IMR-90 (cell line): ENCODE data around the gene LINGO1. TPM values are rescaled to one million over a fixed set of nuclear protein-coding genes. Genes with fewer than 3 reads are reported as not detected.

ENCODE experiments used
- ATAC-seq: fragments of 200-7000 bp; cut with Tn5 transposase; 2 replicates; pipeline ENCODE4 v1.9.1; 2020; ENCODE audit warnings: low read depth, mild to moderate bottlenecking, moderate library complexity
- BruUV-seq: library from RNA; stranded (reverse); fragments of 400-500 nt; replicated peaks from 2 replicates; lab custom pipeline; 2021; lab: Mats Ljungman, UMichigan
- CTCF ChIA-PET: fragments of 300-600 bp; formaldehyde crosslinking; extraction: SDS; loops from one replicate; lab custom pipeline; 2021; ENCODE audit warnings: antibody characterized with exemption; lab: Yijun Ruan, JAX
- POLR2A ChIA-PET: fragments of 300-600 bp; sonication (Branson Sonifier 250); formaldehyde crosslinking; loops from one replicate; lab custom pipeline; 2022; ENCODE audit warnings: antibody characterized with exemption; ENCODE audit not compliant: unreplicated experiment; lab: Charles Lee
- DNase-seq: peaks from one replicate; pipeline ENCODE4 v3.0.0; 2013
- H2AFZ ChIP-seq: replicated peaks from 2 replicates; pipeline ENCODE3; 2013; ENCODE audit warnings: low read length, mild to moderate bottlenecking; ENCODE audit not compliant: poor library complexity
- H2AK5ac ChIP-seq: 2 replicates; pipeline ENCODE4 v1.6.1; 2013; ENCODE audit warnings: low read depth, low read length, inconsistent platforms
- H2AK9ac ChIP-seq: replicated peaks from 2 replicates; pipeline ENCODE3; 2013; ENCODE audit warnings: mild to moderate bottlenecking, low read depth, low read length, moderate library complexity; ENCODE audit not compliant: poor library complexity
- H2BK120ac ChIP-seq: 2 replicates; pipeline ENCODE4 v1.6.1; 2013; ENCODE audit warnings: low read depth, low read length, inconsistent platforms
- H2BK15ac ChIP-seq: 3 replicates; pipeline ENCODE4 v1.6.1; 2013; ENCODE audit warnings: low read depth, low read length, inconsistent platforms
- H2BK20ac ChIP-seq: 2 replicates; pipeline ENCODE4 v1.6.1; 2013; ENCODE audit warnings: low read depth, mild to moderate bottlenecking, inconsistent platforms, low read length, moderate library complexity
- H2BK5ac ChIP-seq: 2 replicates; pipeline ENCODE4 v1.6.1; 2013; ENCODE audit warnings: mild to moderate bottlenecking, low read depth, low read length, inconsistent platforms; ENCODE audit not compliant: poor library complexity, severe bottlenecking
- H3K14ac ChIP-seq: replicated peaks from 2 replicates; pipeline ENCODE4 v1.6.1; 2013; ENCODE audit warnings: low read depth, low read length, inconsistent platforms
- H3K18ac ChIP-seq: 2 replicates; pipeline ENCODE4 v1.6.1; 2013; ENCODE audit warnings: low read depth, low read length, control low read depth
- H3K23ac ChIP-seq: 2 replicates; pipeline ENCODE4 v1.6.1; 2013; ENCODE audit warnings: low read depth, low read length, inconsistent platforms
- H3K27ac ChIP-seq: 2 replicates; pipeline ENCODE4 v1.5.1; 2013; ENCODE audit warnings: mild to moderate bottlenecking, control low read depth, low read length; ENCODE audit not compliant: insufficient read depth
- H3K27me3 ChIP-seq: 2 replicates; pipeline ENCODE4 v1.6.1; 2013; ENCODE audit warnings: low read length; ENCODE audit not compliant: control insufficient read depth, insufficient read depth
- H3K36me3 ChIP-seq: 2 replicates; pipeline ENCODE4 v1.6.1; 2013; ENCODE audit warnings: low read length, mixed read lengths; ENCODE audit not compliant: control insufficient read depth, insufficient read depth
- H3K4ac ChIP-seq: 2 replicates; pipeline ENCODE4 v1.6.1; 2013; ENCODE audit warnings: low read depth, low read length, inconsistent platforms
- H3K4me1 ChIP-seq: 2 replicates; pipeline ENCODE4 v1.6.1; 2013; ENCODE audit warnings: low read length, mixed read lengths; ENCODE audit not compliant: control insufficient read depth, insufficient read depth
- H3K4me2 ChIP-seq: 2 replicates; pipeline ENCODE4 v1.6.1; 2013; ENCODE audit warnings: low read depth, mild to moderate bottlenecking, control low read depth, low read length, moderate library complexity
- H3K4me3 ChIP-seq: 2 replicates; pipeline ENCODE4 v1.5.1; 2013; ENCODE audit warnings: low read depth, mild to moderate bottlenecking, control low read depth, low read length, moderate library complexity; ENCODE audit not compliant: insufficient read depth
- H3K56ac ChIP-seq: 2 replicates; pipeline ENCODE4 v1.6.1; 2013; ENCODE audit warnings: low read length, inconsistent platforms; ENCODE audit not compliant: insufficient read depth; ENCODE audit errors: extremely low read depth
- H3K79me1 ChIP-seq, 2 experiments: 2 replicates each; pipeline ENCODE4 v1.6.1; 2013; ENCODE audit warnings: low read length in 2 of 2, inconsistent platforms in 1 of 2, low read depth in 1 of 2
- H3K9ac ChIP-seq: 2 replicates; pipeline ENCODE4 v1.6.1; 2013; ENCODE audit warnings: low read depth, low read length, control low read depth
- H3K9me1 ChIP-seq: 2 replicates; pipeline ENCODE4 v1.6.1; 2013; ENCODE audit warnings: low read length, inconsistent platforms; ENCODE audit not compliant: insufficient read depth
- H3K9me3 ChIP-seq: 2 replicates; pipeline ENCODE4 v1.6.1; 2013; ENCODE audit warnings: low read length; ENCODE audit not compliant: control insufficient read depth, insufficient read depth
- H4K20me1 ChIP-seq: 2 replicates; pipeline ENCODE4 v1.6.1; 2013; ENCODE audit warnings: low read length, inconsistent platforms; ENCODE audit not compliant: insufficient read depth
- H4K5ac ChIP-seq: 2 replicates; pipeline ENCODE4 v1.6.1; 2013; ENCODE audit warnings: mild to moderate bottlenecking, low read depth, low read length, control low read depth
- H4K8ac ChIP-seq, 2 experiments: 2 replicates each; pipeline ENCODE4 v1.6.1; 2013; ENCODE audit warnings: low read depth in 2 of 2, low read length in 2 of 2, control low read depth in 1 of 2, inconsistent platforms in 1 of 2
- H4K91ac ChIP-seq: 2 replicates; pipeline ENCODE4 v1.6.1; 2013; ENCODE audit warnings: low read depth, low read length, inconsistent platforms; ENCODE audit not compliant: insufficient read depth
- BHLHE40 ChIP-seq: fragments of 150-350 bp; IDR thresholded peaks from 2 replicates; pipeline ENCODE4 v1.6.1; 2016; ENCODE audit warnings: mild to moderate bottlenecking, low read depth, low read length
- CEBPB ChIP-seq: IDR thresholded peaks from 2 replicates; pipeline ENCODE4 v1.6.1; 2012; ENCODE audit warnings: low read depth, low read length, improper control_type of control experiment
- CHD1 ChIP-seq: IDR thresholded peaks from 2 replicates; pipeline ENCODE4 v1.6.1; 2012; ENCODE audit warnings: low read depth, low read length, improper control_type of control experiment
- FOS ChIP-seq: fragments of 150-350 bp; IDR thresholded peaks from 2 replicates; pipeline ENCODE4 v1.6.1; 2016; ENCODE audit warnings: low read depth, low read length
- MAFK ChIP-seq: IDR thresholded peaks from 2 replicates; pipeline ENCODE4 v1.6.1; 2012; ENCODE audit warnings: low read depth, low read length, improper control_type of control experiment
- MAZ ChIP-seq: IDR thresholded peaks from 2 replicates; pipeline ENCODE4 v1.6.1; 2012; ENCODE audit warnings: low read depth, mild to moderate bottlenecking, low read length, improper control_type of control experiment, moderate library complexity, borderline replicate concordance
- MXI1 ChIP-seq: IDR thresholded peaks from 2 replicates; pipeline ENCODE4 v1.6.1; 2012; ENCODE audit warnings: low read depth, mild to moderate bottlenecking, low read length, moderate library complexity, borderline replicate concordance
- NFE2L2 ChIP-seq: fragments of 150-350 bp; IDR thresholded peaks from 2 replicates; pipeline ENCODE4 v1.6.1; 2016; ENCODE audit warnings: low read depth, mild to moderate bottlenecking, low read length
- POLR2A ChIP-seq: IDR thresholded peaks from 2 replicates; pipeline ENCODE4 v1.6.1; 2012; ENCODE audit warnings: mild to moderate bottlenecking, low read depth, low read length
- RAD21 ChIP-seq: IDR thresholded peaks from 2 replicates; pipeline ENCODE4 v1.6.1; 2012; ENCODE audit warnings: low read length, improper control_type of control experiment
- RFX5 ChIP-seq: IDR thresholded peaks from 2 replicates; pipeline ENCODE4 v1.8.0; 2012; ENCODE audit warnings: low read depth, mild to moderate bottlenecking, low read length, moderate library complexity
- SMC3 ChIP-seq: fragments of 150-350 bp; IDR thresholded peaks from 2 replicates; pipeline ENCODE4 v1.6.1; 2016; ENCODE audit warnings: low read depth, mild to moderate bottlenecking, antibody characterized with exemption, low read length, moderate library complexity
- WGBS, 2 experiments: methylation state at CpG; one replicate each; pipeline versions ENCODE4 v1.1.5 to v1.1.7; 2013; ENCODE audit warnings: missing lambda C conversion rate in 2 of 2; ENCODE audit not compliant: insufficient read length in 1 of 2; ENCODE audit errors: extremely low coverage in 2 of 2; 5-methylcytosine and 5-hydroxymethylcytosine counted together
- dilution Hi-C: fragments of 300-500 bp; cut with HindIII; formaldehyde crosslinking; loops from one replicate; pipeline ENCODE4 v1.14.3; 2018; ENCODE audit warnings: low sequenced_read_pairs; ENCODE audit not compliant: unreplicated experiment
- in situ Hi-C: fragments of 300-500 bp; cut with MboI; formaldehyde crosslinking; loops from 3 replicates; pipeline ENCODE4 v1.14.3; 2019; ENCODE audit warnings: low sequenced_read_pairs, inconsistent platforms, mixed read lengths
- intact Hi-C: fragments of 100-400 bp; cut with micrococcal nuclease; formaldehyde crosslinking; loops from 2 replicates; pipeline ENCODE4 v1.10.0; 2022
- polyA plus RNA-seq, 3 experiments: library from polyadenylated mRNA; depleted of rRNA; stranded (reverse); fragments of >200 nt; gene quantifications; 2 replicates each; pipeline ENCODE4 v1.2.3, GENCODE V29; 2012; ENCODE audit warnings: low replicate concordance in 1 of 3
- total RNA-seq: library from RNA; depleted of rRNA; stranded (reverse); fragments of >200 nt; gene quantifications from 2 replicates; pipeline ENCODE4 v1.2.3, GENCODE V29; 2012
- TF ChIP-seq, protein P1 (sequence below): fragments of 150-350 bp; IDR thresholded peaks from 2 replicates; pipeline ENCODE4 v1.6.1; 2017; ENCODE audit warnings: mild to moderate bottlenecking, antibody characterized with exemption, low read length, low read depth
- TF ChIP-seq, protein P2 (sequence below): fragments of 150-350 bp; IDR thresholded peaks from 2 replicates; pipeline ENCODE4 v1.6.1; 2016; ENCODE audit warnings: low read depth, mild to moderate bottlenecking, low read length, moderate library complexity, borderline replicate concordance
- TF ChIP-seq, protein P3 (sequence below): conservative IDR thresholded peaks from 2 replicates; pipeline ENCODE4 v1.5.1; 2012; ENCODE audit warnings: mild to moderate bottlenecking, low read depth, low read length, improper control_type of control experiment

Gene LINGO1
- total and polyA plus RNA-seq, 2 of the 4 experiments (the other 2 are of a cell fraction) = 0.05 TPM; not detected in 1

DNA sequence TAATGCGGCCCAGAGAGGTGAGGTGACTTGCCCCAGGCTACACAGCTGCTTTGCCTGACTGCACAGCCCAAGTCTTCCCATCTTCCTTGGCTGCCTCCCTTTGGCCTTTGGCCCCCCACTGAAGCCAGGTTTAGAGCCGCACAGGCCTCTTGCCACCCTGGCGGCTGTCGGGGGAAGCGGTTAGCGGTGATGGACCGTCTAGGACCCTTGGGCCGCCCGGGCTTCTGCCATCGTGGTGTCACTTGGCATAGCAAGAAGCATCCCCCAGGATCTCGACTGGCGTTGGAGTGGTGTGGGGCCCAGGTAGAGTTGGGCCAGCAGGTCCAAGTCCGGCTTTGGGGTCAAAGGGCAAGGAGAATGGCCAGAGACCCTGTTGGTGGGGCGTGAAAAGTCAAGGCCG, 61.0 kb downstream of the LINGO1 start:
- TF ChIP-seq, protein P1, sequence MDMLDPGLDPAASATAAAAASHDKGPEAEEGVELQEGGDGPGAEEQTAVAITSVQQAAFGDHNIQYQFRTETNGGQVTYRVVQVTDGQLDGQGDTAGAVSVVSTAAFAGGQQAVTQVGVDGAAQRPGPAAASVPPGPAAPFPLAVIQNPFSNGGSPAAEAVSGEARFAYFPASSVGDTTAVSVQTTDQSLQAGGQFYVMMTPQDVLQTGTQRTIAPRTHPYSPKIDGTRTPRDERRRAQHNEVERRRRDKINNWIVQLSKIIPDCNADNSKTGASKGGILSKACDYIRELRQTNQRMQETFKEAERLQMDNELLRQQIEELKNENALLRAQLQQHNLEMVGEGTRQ = no peak
- TF ChIP-seq MXI1 (no peak), MAFK (no peak), RAD21 (no peak), SMC3 (no peak), MAZ (no peak), RFX5 (no peak), POLR2A (no peak), NFE2L2 (no peak), CEBPB (no peak), FOS (no peak), BHLHE40 (no peak), CHD1 (no peak)
- TF ChIP-seq, protein P2, sequence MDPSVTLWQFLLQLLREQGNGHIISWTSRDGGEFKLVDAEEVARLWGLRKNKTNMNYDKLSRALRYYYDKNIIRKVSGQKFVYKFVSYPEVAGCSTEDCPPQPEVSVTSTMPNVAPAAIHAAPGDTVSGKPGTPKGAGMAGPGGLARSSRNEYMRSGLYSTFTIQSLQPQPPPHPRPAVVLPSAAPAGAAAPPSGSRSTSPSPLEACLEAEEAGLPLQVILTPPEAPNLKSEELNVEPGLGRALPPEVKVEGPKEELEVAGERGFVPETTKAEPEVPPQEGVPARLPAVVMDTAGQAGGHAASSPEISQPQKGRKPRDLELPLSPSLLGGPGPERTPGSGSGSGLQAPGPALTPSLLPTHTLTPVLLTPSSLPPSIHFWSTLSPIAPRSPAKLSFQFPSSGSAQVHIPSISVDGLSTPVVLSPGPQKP = no peak
- TF ChIP-seq, protein P3, sequence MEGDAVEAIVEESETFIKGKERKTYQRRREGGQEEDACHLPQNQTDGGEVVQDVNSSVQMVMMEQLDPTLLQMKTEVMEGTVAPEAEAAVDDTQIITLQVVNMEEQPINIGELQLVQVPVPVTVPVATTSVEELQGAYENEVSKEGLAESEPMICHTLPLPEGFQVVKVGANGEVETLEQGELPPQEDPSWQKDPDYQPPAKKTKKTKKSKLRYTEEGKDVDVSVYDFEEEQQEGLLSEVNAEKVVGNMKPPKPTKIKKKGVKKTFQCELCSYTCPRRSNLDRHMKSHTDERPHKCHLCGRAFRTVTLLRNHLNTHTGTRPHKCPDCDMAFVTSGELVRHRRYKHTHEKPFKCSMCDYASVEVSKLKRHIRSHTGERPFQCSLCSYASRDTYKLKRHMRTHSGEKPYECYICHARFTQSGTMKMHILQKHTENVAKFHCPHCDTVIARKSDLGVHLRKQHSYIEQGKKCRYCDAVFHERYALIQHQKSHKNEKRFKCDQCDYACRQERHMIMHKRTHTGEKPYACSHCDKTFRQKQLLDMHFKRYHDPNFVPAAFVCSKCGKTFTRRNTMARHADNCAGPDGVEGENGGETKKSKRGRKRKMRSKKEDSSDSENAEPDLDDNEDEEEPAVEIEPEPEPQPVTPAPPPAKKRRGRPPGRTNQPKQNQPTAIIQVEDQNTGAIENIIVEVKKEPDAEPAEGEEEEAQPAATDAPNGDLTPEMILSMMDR = no peak
- CTCF ChIA-PET = no interaction called here
- H3K4me1 ChIP-seq = peaks cover 6% of the 10 kb centered on the region; the same call in 1 of the 2 replicates
- BruUV-seq = no TSS peak
- H4K91ac ChIP-seq = no peak overlapping the region
- POLR2A ChIA-PET = no interaction called here
- H3K23ac ChIP-seq = no peak overlapping the region
- no peak for ATAC-seq
- no peak overlapping the region for H3K27ac ChIP-seq
- H2AK9ac ChIP-seq = no peak overlapping the region
- H2BK15ac ChIP-seq = no peak overlapping the region
- no peak overlapping the region for H4K8ac ChIP-seq
- intact Hi-C loops (no loop called here), in situ Hi-C loops (no loop called here), dilution Hi-C loops (no loop called here)
- H4K20me1 ChIP-seq = no peaks in the 10 kb centered on the region
- no peak overlapping the region for H3K4me3 ChIP-seq
- H3K56ac ChIP-seq = no peak overlapping the region
- no peaks in the 10 kb centered on the region for H3K79me1 ChIP-seq
- no peak overlapping the region for H4K5ac ChIP-seq
- WGBS, 2 experiments = 70% methylated on average over 2 of the region's 15 CpGs; no CpG with 5 or more reads in 1 of the 2 experiments
- no peak overlapping the region for H2AK5ac ChIP-seq
- H2BK20ac ChIP-seq = no peak overlapping the region
- H3K4ac ChIP-seq = no peak overlapping the region
- H2BK120ac ChIP-seq = no peak overlapping the region
- no peak for DNase-seq
- H3K14ac ChIP-seq = no peak overlapping the region
- H2BK5ac ChIP-seq = no peak overlapping the region
- H3K9me3 ChIP-seq = no peaks in the 10 kb centered on the region
- H3K4me2 ChIP-seq = no peak overlapping the region
- H3K36me3 ChIP-seq = no peaks in the 10 kb centered on the region
- H3K27me3 ChIP-seq = peaks cover 22% of the 10 kb centered on the region
- H3K9me1 ChIP-seq = no peaks in the 10 kb centered on the region
- H3K18ac ChIP-seq = no peak overlapping the region
- no peak overlapping the region for H2AFZ ChIP-seq
- H3K9ac ChIP-seq = no peak overlapping the region
